K562 (cell line): ENCODE measurements around the gene NEDD9.
A peak's percentile ranks its signal among the peaks of the same experiment; 100 is the strongest.

Source experiments
- CEBPB ChIP-seq: fragments of 450-650 bp; IDR thresholded peaks from 2 replicates; pipeline ENCODE4 v1.6.1; 2016; ENCODE audit warnings: missing genetic modification characterization, missing compliant biosample characterization
- CTCF ChIP-seq, 3 experiments: IDR thresholded peaks in 2 of 3; conservative IDR thresholded peaks in 1 of 3; 2 replicates each; pipeline ENCODE4 v1.5.1; 2011 to 2012; ENCODE audit warnings: low read length in 3 of 3, mild to moderate bottlenecking in 3 of 3, control low read depth in 2 of 3, improper control_type of control experiment in 1 of 3, inconsistent platforms in 1 of 3, low read depth in 1 of 3, mixed read lengths in 1 of 3, moderate library complexity in 1 of 3; ENCODE audit not compliant: insufficient read depth in 2 of 3
- E2F1 ChIP-seq: sonication (generic); formaldehyde crosslinking; IDR thresholded peaks from 2 replicates; pipeline ENCODE4 v1.8.1; 2023; ENCODE audit warnings: mild to moderate bottlenecking, missing genetic modification reagents, moderate library complexity
- NFIX ChIP-seq: fragments of 250-450 bp; sonication (Bioruptor Pico); IDR thresholded peaks from 2 replicates; pipeline ENCODE4 v1.4.0; 2020; ENCODE audit warnings: low read depth, mild to moderate bottlenecking, moderate library complexity
- RBM15 ChIP-seq: fragments of 200-400 bp; formaldehyde crosslinking; IDR thresholded peaks from 2 replicates; pipeline ENCODE4 v1.6.1; 2018; ENCODE audit warnings: mild to moderate bottlenecking, low read length, moderate library complexity; ENCODE audit not compliant: insufficient read depth
- TCF7L2 ChIP-seq: fragments of 150-350 bp; IDR thresholded peaks from 2 replicates; pipeline ENCODE4 v1.6.1; 2016; ENCODE audit warnings: low read depth, mild to moderate bottlenecking, low read length, moderate library complexity
- ZNF121 ChIP-seq: sonication (generic); formaldehyde crosslinking; conservative IDR thresholded peaks from 2 replicates; pipeline ENCODE4 v1.8.0; 2022; ENCODE audit warnings: missing genetic modification reagents
- TF ChIP-seq, protein P1 (sequence below), 2 experiments: fragments of 450-650 bp; formaldehyde crosslinking in 1 of 2; IDR thresholded peaks; 2 replicates each; pipeline versions ENCODE4 v1.4.0 to v1.6.1; 2014 to 2020; ENCODE audit warnings: mild to moderate bottlenecking in 2 of 2, borderline replicate concordance in 1 of 2, low read depth in 1 of 2

DNA sequence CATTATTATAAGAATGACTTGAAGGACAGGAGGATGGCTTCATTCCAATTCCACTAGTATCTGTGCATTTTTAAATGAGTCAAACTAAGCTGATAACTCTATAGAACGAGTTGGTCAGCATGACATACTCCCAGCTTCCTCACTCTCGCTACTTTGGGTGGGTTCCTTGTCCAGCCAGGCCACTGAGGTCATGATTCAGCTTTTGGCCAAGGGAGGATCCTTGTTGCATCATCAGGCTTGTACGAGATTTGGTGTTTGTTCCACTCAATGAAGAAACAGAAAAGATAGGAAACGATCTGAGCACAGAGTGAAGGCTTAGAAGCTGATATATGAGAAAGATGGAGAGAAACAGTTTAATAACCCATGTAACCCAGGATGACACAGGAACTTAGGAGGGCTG lies 19.8 kb downstream of the NEDD9 start:
- TF ChIP-seq NFIX (CRISPR knock-in tag) (no peak), E2F1 (CRISPR knock-in tag) (no peak), ZNF121 (CRISPR knock-in tag) (no peak), CTCF (IDR thresholded peaks at IDR 0.05 in 2 of 3, conservative IDR thresholded peaks at IDR 0.05 in 1 of 3; ENCODE audit: insufficient read depth in 2 of 3, low read depth in 1 of 3, low read length in 3 of 3) (no peak), TCF7L2 (no peak), CEBPB (peak; percentile 38), RBM15 (no peak)
- TF ChIP-seq, protein P1, sequence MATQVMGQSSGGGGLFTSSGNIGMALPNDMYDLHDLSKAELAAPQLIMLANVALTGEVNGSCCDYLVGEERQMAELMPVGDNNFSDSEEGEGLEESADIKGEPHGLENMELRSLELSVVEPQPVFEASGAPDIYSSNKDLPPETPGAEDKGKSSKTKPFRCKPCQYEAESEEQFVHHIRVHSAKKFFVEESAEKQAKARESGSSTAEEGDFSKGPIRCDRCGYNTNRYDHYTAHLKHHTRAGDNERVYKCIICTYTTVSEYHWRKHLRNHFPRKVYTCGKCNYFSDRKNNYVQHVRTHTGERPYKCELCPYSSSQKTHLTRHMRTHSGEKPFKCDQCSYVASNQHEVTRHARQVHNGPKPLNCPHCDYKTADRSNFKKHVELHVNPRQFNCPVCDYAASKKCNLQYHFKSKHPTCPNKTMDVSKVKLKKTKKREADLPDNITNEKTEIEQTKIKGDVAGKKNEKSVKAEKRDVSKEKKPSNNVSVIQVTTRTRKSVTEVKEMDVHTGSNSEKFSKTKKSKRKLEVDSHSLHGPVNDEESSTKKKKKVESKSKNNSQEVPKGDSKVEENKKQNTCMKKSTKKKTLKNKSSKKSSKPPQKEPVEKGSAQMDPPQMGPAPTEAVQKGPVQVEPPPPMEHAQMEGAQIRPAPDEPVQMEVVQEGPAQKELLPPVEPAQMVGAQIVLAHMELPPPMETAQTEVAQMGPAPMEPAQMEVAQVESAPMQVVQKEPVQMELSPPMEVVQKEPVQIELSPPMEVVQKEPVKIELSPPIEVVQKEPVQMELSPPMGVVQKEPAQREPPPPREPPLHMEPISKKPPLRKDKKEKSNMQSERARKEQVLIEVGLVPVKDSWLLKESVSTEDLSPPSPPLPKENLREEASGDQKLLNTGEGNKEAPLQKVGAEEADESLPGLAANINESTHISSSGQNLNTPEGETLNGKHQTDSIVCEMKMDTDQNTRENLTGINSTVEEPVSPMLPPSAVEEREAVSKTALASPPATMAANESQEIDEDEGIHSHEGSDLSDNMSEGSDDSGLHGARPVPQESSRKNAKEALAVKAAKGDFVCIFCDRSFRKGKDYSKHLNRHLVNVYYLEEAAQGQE (IDR thresholded peaks at IDR 0.05; ENCODE audit: borderline replicate concordance): no peak
- TF ChIP-seq, protein P1 (CRISPR knock-in tag; IDR thresholded peaks at IDR 0.05; ENCODE audit: low read depth): no peak
